H1 (cell line): ENCODE data around the gene CLCA1. TPM values are rescaled to one million over a fixed set of nuclear protein-coding genes. Genes with fewer than 3 reads are reported as not detected.

Experiments used
- CTCF ChIA-PET: fragments of 300-600 bp; sonication (Branson Sonifier 250); formaldehyde crosslinking; loops from one replicate; lab custom pipeline; 2021; ENCODE audit not compliant: partially characterized antibody; lab: Charles Lee
- POLR2A ChIA-PET: fragments of 300-600 bp; sonication (Branson Sonifier 250); formaldehyde crosslinking; loops from one replicate; lab custom pipeline; 2021; ENCODE audit warnings: inconsistent platforms; ENCODE audit not compliant: partially characterized antibody; lab: Charles Lee
- DNase-seq, 2 experiments: peaks; one replicate each; pipeline versions ENCODE4 v3.0.0 to v3.0.0-alpha.2; 2010 to 2022; ENCODE audit warnings: low spot score in 2 of 2, low read depth in 1 of 2, mixed read lengths in 1 of 2
- FAIRE-seq: peaks from 2 replicates; lab custom pipeline; 2011; peaks lifted over from hg19 to GRCh38; lab: Jason Lieb, UNC
- H2AFZ ChIP-seq: 2 replicates; pipeline ENCODE4 v1.8.1; 2012; ENCODE audit warnings: low read length, inconsistent platforms
- H2AK5ac ChIP-seq: 2 replicates; pipeline ENCODE4 v1.6.1; 2013; ENCODE audit warnings: low read depth, low read length
- H2BK120ac ChIP-seq: replicated peaks from 2 replicates; pipeline ENCODE3; 2013; ENCODE audit warnings: low read depth, low read length, inconsistent platforms
- H2BK12ac ChIP-seq: 2 replicates; pipeline ENCODE4 v1.6.1; 2013; ENCODE audit warnings: low read depth, low read length
- H2BK15ac ChIP-seq: 2 replicates; pipeline ENCODE4 v1.6.1; 2013; ENCODE audit warnings: low read length
- H2BK20ac ChIP-seq: 2 replicates; pipeline ENCODE4 v1.6.1; 2013; ENCODE audit warnings: low read length
- H2BK5ac ChIP-seq: 2 replicates; pipeline ENCODE4 v1.6.1; 2013; ENCODE audit warnings: low read depth, low read length
- H3K14ac ChIP-seq: 2 replicates; pipeline ENCODE4 v1.6.1; 2013; ENCODE audit warnings: inconsistent platforms; ENCODE audit not compliant: insufficient read length
- H3K18ac ChIP-seq: 2 replicates; pipeline ENCODE4 v1.6.1; 2013; ENCODE audit warnings: low read length; ENCODE audit errors: extremely low read depth
- H3K23ac ChIP-seq: 2 replicates; pipeline ENCODE4 v1.6.1; 2013; ENCODE audit warnings: inconsistent platforms; ENCODE audit not compliant: insufficient read length
- H3K23me2 ChIP-seq: 2 replicates; pipeline ENCODE4 v1.6.1; 2013; ENCODE audit warnings: low read depth, low read length
- H3K27ac ChIP-seq: 2 replicates; pipeline ENCODE4 v1.6.1; 2011; ENCODE audit warnings: low read depth, low read length, inconsistent platforms
- H3K27me3 ChIP-seq, 4 experiments: replicated peaks in 1 of 4; 1 replicate in 1 of 4; 2 replicates in 3 of 4; pipeline versions ENCODE4 v1.6.1 to v1.8.1; 2011 to 2013; ENCODE audit warnings: low read length in 3 of 4, mild to moderate bottlenecking in 3 of 4, inconsistent platforms in 2 of 4, mixed read lengths in 2 of 4, moderate library complexity in 1 of 4; ENCODE audit not compliant: control insufficient read depth in 3 of 4, insufficient read depth in 3 of 4; ENCODE audit errors: extremely low read depth in 1 of 4
- H3K36me3 ChIP-seq, 4 experiments: 2 replicates each; pipeline versions ENCODE4 v1.6.1 to v1.8.1; 2011 to 2013; ENCODE audit warnings: mild to moderate bottlenecking in 4 of 4, low read length in 3 of 4, moderate library complexity in 2 of 4, control low read depth in 1 of 4, inconsistent platforms in 1 of 4; ENCODE audit not compliant: insufficient read depth in 4 of 4, control insufficient read depth in 2 of 4
- H3K4ac ChIP-seq: replicated peaks from 2 replicates; pipeline ENCODE3; 2013; ENCODE audit warnings: low read length, low read depth, mixed read lengths, inconsistent platforms; ENCODE audit not compliant: insufficient read length
- H3K4me1 ChIP-seq, 4 experiments: replicated peaks in 1 of 4; 1 replicate in 1 of 4; 2 replicates in 3 of 4; pipeline versions ENCODE4 v1.6.1 to v1.8.1; 2011 to 2013; ENCODE audit warnings: low read length in 3 of 4, inconsistent platforms in 2 of 4, mixed read lengths in 1 of 4; ENCODE audit not compliant: insufficient read depth in 4 of 4, control insufficient read depth in 3 of 4
- H3K4me2 ChIP-seq, 2 experiments: 2 replicates each; pipeline versions ENCODE4 v1.6.1 to v1.8.1; 2011 to 2013; ENCODE audit warnings: low read depth in 2 of 2, low read length in 2 of 2, control low read depth in 1 of 2, inconsistent platforms in 1 of 2, mild to moderate bottlenecking in 1 of 2; ENCODE audit not compliant: insufficient read depth in 1 of 2
- H3K4me3 ChIP-seq, 4 experiments: fragments of 200-600, 300-600 bp in 1 of 4; sonication (generic), shearing (Covaris generic), sonication (Bioruptor Twin) in 1 of 4; 2 replicates each; pipeline versions ENCODE4 v1.5.1 to v1.8.1; 2011 to 2016; ENCODE audit warnings: low read length in 4 of 4, low read depth in 3 of 4, control low read depth in 2 of 4, inconsistent platforms in 2 of 4, mild to moderate bottlenecking in 2 of 4, mixed read lengths in 1 of 4, moderate library complexity in 1 of 4; ENCODE audit not compliant: insufficient read depth in 2 of 4; ENCODE audit errors: extremely low read depth in 1 of 4
- H3K56ac ChIP-seq: replicated peaks from 2 replicates; pipeline ENCODE3; 2013; ENCODE audit warnings: low read depth, mild to moderate bottlenecking, mixed read lengths, low read length, inconsistent platforms; ENCODE audit not compliant: insufficient read length
- H3K79me1 ChIP-seq: 2 replicates; pipeline ENCODE4 v1.6.1; 2013; ENCODE audit warnings: low read depth, low read length, control low read depth
- H3K79me2 ChIP-seq, 2 experiments: 2 replicates each; pipeline versions ENCODE4 v1.6.1 to v1.8.1; 2012 to 2013; ENCODE audit warnings: low read length in 2 of 2, mild to moderate bottlenecking in 2 of 2, inconsistent platforms in 1 of 2; ENCODE audit not compliant: insufficient read depth in 2 of 2, control insufficient read depth in 1 of 2
- H3K9ac ChIP-seq, 4 experiments: replicated peaks in 1 of 4; 1 replicate in 1 of 4; 2 replicates in 3 of 4; pipeline versions ENCODE4 v1.6.1 to v1.8.1; 2011 to 2013; ENCODE audit warnings: low read depth in 3 of 4, low read length in 3 of 4, control low read depth in 2 of 4, mild to moderate bottlenecking in 2 of 4, moderate library complexity in 2 of 4, inconsistent platforms in 1 of 4; ENCODE audit errors: extremely low read depth in 1 of 4
- H3K9me3 ChIP-seq, 2 experiments: 2 replicates each; pipeline versions ENCODE4 v1.6.1 to v1.8.1; 2012 to 2013; ENCODE audit warnings: mild to moderate bottlenecking in 2 of 2, moderate library complexity in 2 of 2, control low read depth in 1 of 2, inconsistent platforms in 1 of 2, low read depth in 1 of 2, low read length in 1 of 2, mixed read lengths in 1 of 2; ENCODE audit not compliant: insufficient read depth in 2 of 2
- H4K20me1 ChIP-seq, 2 experiments: replicated peaks in 1 of 2; 2 replicates each; pipeline versions ENCODE3 to v1.8.1; 2011 to 2013; ENCODE audit warnings: inconsistent platforms in 2 of 2, low read length in 2 of 2, mild to moderate bottlenecking in 1 of 2; ENCODE audit not compliant: insufficient read depth in 2 of 2, control insufficient read depth in 1 of 2
- H4K5ac ChIP-seq: 2 replicates; pipeline ENCODE4 v1.6.1; 2013; ENCODE audit warnings: low read length, low read depth, mixed read lengths, inconsistent platforms; ENCODE audit not compliant: insufficient read length
- H4K8ac ChIP-seq: 2 replicates; pipeline ENCODE4 v1.8.0; 2013; ENCODE audit warnings: mild to moderate bottlenecking, moderate library complexity, low read length, inconsistent platforms; ENCODE audit not compliant: insufficient read depth; ENCODE audit errors: extremely low read depth
- H4K91ac ChIP-seq: replicated peaks from 2 replicates; pipeline ENCODE3; 2013; ENCODE audit warnings: low read length, mixed read lengths, inconsistent platforms; ENCODE audit not compliant: insufficient read length
- ATF2 ChIP-seq: IDR thresholded peaks from 2 replicates; pipeline ENCODE4 v1.6.1; 2012; ENCODE audit warnings: low read length, inconsistent platforms
- CEBPB ChIP-seq: IDR thresholded peaks from 2 replicates; pipeline ENCODE4 v1.6.1; 2012; ENCODE audit warnings: low read depth, low read length
- E2F6 ChIP-seq: IDR thresholded peaks from 2 replicates; pipeline ENCODE4 v1.6.1; 2012; ENCODE audit warnings: inconsistent platforms
- EZH2 ChIP-seq: fragments of 200-600 bp; sonication (generic); IDR thresholded peaks from 2 replicates; pipeline ENCODE4 v1.7.1; 2012; ENCODE audit warnings: low read depth, mild to moderate bottlenecking, moderate library complexity, low read length, inconsistent platforms; ENCODE audit not compliant: severe bottlenecking
- KDM5A ChIP-seq: fragments of 200-600 bp; IDR thresholded peaks from 2 replicates; pipeline ENCODE4 v1.7.1; 2012; ENCODE audit warnings: mild to moderate bottlenecking, low read length, inconsistent platforms, mixed read lengths
- MAFK ChIP-seq: IDR thresholded peaks from 2 replicates; pipeline ENCODE4 v1.6.1; 2012; ENCODE audit warnings: low read depth, mild to moderate bottlenecking, improper control_type of control experiment, low read length
- MAX ChIP-seq: IDR thresholded peaks from 2 replicates; pipeline ENCODE4 v1.6.1; 2012; ENCODE audit warnings: inconsistent platforms
- POLR2AphosphoS5 ChIP-seq: IDR thresholded peaks from 2 replicates; pipeline ENCODE4 v1.6.1; 2011; ENCODE audit warnings: low read depth, low read length
- POU5F1 ChIP-seq: IDR thresholded peaks from 2 replicates; pipeline ENCODE4 v1.6.1; 2011; ENCODE audit warnings: low read depth, mild to moderate bottlenecking, low read length, moderate library complexity
- SIRT6 ChIP-seq: IDR thresholded peaks from one replicate; pipeline ENCODE4 v1.7.1; 2012; ENCODE audit warnings: low read length, inconsistent platforms
- SP4 ChIP-seq: IDR thresholded peaks from 2 replicates; pipeline ENCODE4 v1.6.1; 2012; ENCODE audit warnings: low read length, inconsistent platforms
- SUZ12 ChIP-seq: fragments of 200-600 bp; sonication (generic); IDR thresholded peaks from 2 replicates; pipeline ENCODE4 v1.6.1; 2012; ENCODE audit warnings: mild to moderate bottlenecking, inconsistent platforms, low read length, moderate library complexity, mixed read lengths
- TEAD4 ChIP-seq: IDR thresholded peaks from 2 replicates; pipeline ENCODE4 v1.6.1; 2012; ENCODE audit warnings: low read depth, low read length, inconsistent platforms, mixed read lengths
- WGBS, 2 experiments: shearing (Covaris generic) in 1 of 2; methylation state at CpG; one replicate each; pipeline versions ENCODE4 v1.1.6 to v1.1.7; 2013 to 2015; ENCODE audit warnings: low lambda C conversion rate in 2 of 2, mixed read lengths in 2 of 2, inconsistent platforms in 1 of 2, low coverage in 1 of 2, missing lambda C conversion rate in 1 of 2; ENCODE audit not compliant: insufficient replicate concordance in 2 of 2, insufficient coverage in 1 of 2, insufficient read length in 1 of 2; ENCODE audit errors: extremely low coverage in 1 of 2, missing lambda C conversion rate in 1 of 2; 5-methylcytosine and 5-hydroxymethylcytosine counted together
- polyA plus RNA-seq, 7 experiments: library from polyadenylated mRNA; depleted of rRNA in 3 of 7; stranded (reverse) in 5 of 7; unstranded in 2 of 7; fragments of >200 nt in 5 of 7; fragments of 200-250 nt in 2 of 7; gene quantifications; 1 replicate in 5 of 7; 2 replicates in 1 of 7; 4 replicates in 1 of 7; pipeline versions ENCODE4 v1.2.1 to v1.2.3, GENCODE V29; 2011 to 2013; ENCODE audit warnings: missing spikeins in 2 of 7, mixed read lengths in 2 of 7
- total RNA-seq: library from RNA; stranded (reverse); fragmentation: NEBNext Ultra II Directional; extraction: Animal tissue kit (Norgen Biotek cat#: 25700); gene quantifications from 2 replicates; pipeline ENCODE4 v1.2.1, GENCODE V29; 2021

The CLCA1 gene
- total and polyA plus RNA-seq, 2 of the 8 experiments (the other 6 are each of a cell fraction or from before 2014, with no cell fraction given), result not detected

GRCh38 chr1:86448670-86449069 lies 20.1 kb upstream of the CLCA1 start:
- no peak overlapping the region for H2AFZ ChIP-seq
- no peak overlapping the region for H2AK5ac ChIP-seq
- H3K18ac ChIP-seq, result no peak overlapping the region
- ChIA-PET POLR2A (no interaction called here), CTCF (interaction anchor here (0.6 to 2.1 kb wide), 5 partner anchors 8 to 192 kb away, joined by 3 to 5 read pairs (median 4); no protein-coding TSS in a partner anchor)
- no peak overlapping the region for H2BK15ac ChIP-seq
- H3K23ac ChIP-seq, result no peak overlapping the region
- H2BK120ac ChIP-seq, result no peak overlapping the region
- no peak overlapping the region for H3K4ac ChIP-seq
- no peaks in the 10 kb centered on the region for H3K23me2 ChIP-seq
- H3K4me2 ChIP-seq, result no peak overlapping the region
- no peaks in the 10 kb centered on the region for H3K79me2 ChIP-seq
- no peaks in the 10 kb centered on the region for H4K20me1 ChIP-seq
- no peak overlapping the region for H3K56ac ChIP-seq
- H3K27ac ChIP-seq, result no peak overlapping the region
- H2BK5ac ChIP-seq, result no peak overlapping the region
- no peak overlapping the region for H4K91ac ChIP-seq
- H3K9me3 ChIP-seq, result no peaks in the 10 kb centered on the region
- H3K27me3 ChIP-seq, result no peaks in the 10 kb centered on the region
- H3K4me3 ChIP-seq, result no peak overlapping the region
- FAIRE-seq (no peak), DNase-seq (no peak)
- H3K79me1 ChIP-seq, result no peaks in the 10 kb centered on the region
- WGBS, 2 experiments, result 79% methylated on average over 1 of the region's 1 CpG; no CpG with 5 or more reads in 1 of the 2 experiments
- H4K8ac ChIP-seq, result no peak overlapping the region
- H3K4me1 ChIP-seq, result no peaks in the 10 kb centered on the region
- H3K14ac ChIP-seq, result no peak overlapping the region
- H4K5ac ChIP-seq, result no peak overlapping the region
- no peak overlapping the region for H2BK20ac ChIP-seq
- H3K9ac ChIP-seq, result no peak overlapping the region
- H3K36me3 ChIP-seq, result no peaks in the 10 kb centered on the region
- no peak overlapping the region for H2BK12ac ChIP-seq
- TF ChIP-seq CEBPB (no peak), EZH2 (no peak), SP4 (no peak), SUZ12 (no peak), MAFK (no peak), TEAD4 (no peak), KDM5A (no peak), POLR2AphosphoS5 (no peak), ATF2 (no peak), SIRT6 (no peak), E2F6 (no peak), MAX (no peak), POU5F1 (no peak)
